Neural progenitor cell (in vitro differentiated cells): Measurements from ENCODE around the gene SMG6. TPM values are rescaled to one million over a fixed set of nuclear protein-coding genes. Genes with fewer than 3 reads are reported as not detected.

Source experiments
- DNase-seq: peaks from one replicate; pipeline ENCODE4 v3.0.0-alpha.2; 2016; ENCODE audit warnings: low spot score
- H2AFZ ChIP-seq: fragments of 200-600 bp; sonication (generic); replicated peaks from 2 replicates; pipeline ENCODE4 v1.6.1; 2016; ENCODE audit warnings: antibody characterized with exemption
- H3F3A ChIP-seq: fragments of 200-600 bp; sonication (generic); 2 replicates; pipeline ENCODE4 v1.6.1; 2016; ENCODE audit warnings: antibody characterized with exemption, low read depth
- H3K27ac ChIP-seq: fragments of 200-600 bp; sonication (generic); 2 replicates; pipeline ENCODE4 v1.5.1; 2016; ENCODE audit warnings: mild to moderate bottlenecking
- H3K27me3 ChIP-seq: fragments of 200-600 bp; sonication (generic); 2 replicates; pipeline ENCODE4 v1.6.1; 2016; ENCODE audit warnings: mild to moderate bottlenecking, moderate library complexity
- H3K36me3 ChIP-seq: fragments of 200-600 bp; sonication (generic); 2 replicates; pipeline ENCODE4 v1.5.1; 2016
- H3K4me1 ChIP-seq: fragments of 200-600 bp; sonication (generic); 2 replicates; pipeline ENCODE4 v1.6.1; 2016; ENCODE audit warnings: mixed run types
- H3K4me2 ChIP-seq: fragments of 200-600 bp; sonication (generic); 2 replicates; pipeline ENCODE4 v1.6.1; 2016
- H3K4me3 ChIP-seq: fragments of 200-600 bp; sonication (generic); 2 replicates; pipeline ENCODE4 v1.5.1; 2016
- H3K79me2 ChIP-seq: fragments of 200-600 bp; sonication (generic); 2 replicates; pipeline ENCODE4 v1.6.1; 2016; ENCODE audit warnings: low read depth
- H3K9ac ChIP-seq: fragments of 200-600 bp; sonication (generic); 2 replicates; pipeline ENCODE4 v1.6.1; 2016
- H3K9me3 ChIP-seq: fragments of 200-600 bp; sonication (generic); 2 replicates; pipeline ENCODE4 v1.5.1; 2016; ENCODE audit warnings: low read depth
- H4K20me1 ChIP-seq: fragments of 200-600 bp; sonication (generic); 2 replicates; pipeline ENCODE4 v1.6.1; 2016; ENCODE audit warnings: low read depth
- H3K27ac Mint-ChIP-seq: 3 replicates; pipeline ENCODE4 v1.8.0; 2021; ENCODE audit warnings: mixed read lengths
- H3K27me3 Mint-ChIP-seq: 2 replicates; pipeline ENCODE4 v1.8.0; 2022; ENCODE audit warnings: low read depth, mild to moderate bottlenecking, inconsistent platforms, moderate library complexity, mixed read lengths; ENCODE audit not compliant: insufficient read depth
- H3K36me3 Mint-ChIP-seq: 3 replicates; pipeline ENCODE4 v1.8.0; 2021; ENCODE audit warnings: mixed read lengths
- H3K4me1 Mint-ChIP-seq: 3 replicates; pipeline ENCODE4 v1.8.0; 2021; ENCODE audit warnings: mixed read lengths
- H3K4me3 Mint-ChIP-seq: 3 replicates; pipeline ENCODE4 v1.8.0; 2021; ENCODE audit warnings: mild to moderate bottlenecking, moderate library complexity, mixed read lengths
- H3K9me3 Mint-ChIP-seq: 3 replicates; pipeline ENCODE4 v1.8.0; 2020; ENCODE audit warnings: mixed read lengths
- EZH2 ChIP-seq: fragments of 200-600 bp; sonication (generic); IDR thresholded peaks from 2 replicates; pipeline ENCODE4 v1.6.1; 2017; ENCODE audit warnings: antibody characterized with exemption, mild to moderate bottlenecking, moderate library complexity
- EZH2phosphoT487 ChIP-seq: fragments of 200-600 bp; sonication (generic); IDR thresholded peaks from 2 replicates; pipeline ENCODE4 v1.6.1; 2017; ENCODE audit warnings: antibody characterized with exemption
- total RNA-seq: library from RNA; depleted of rRNA; stranded (reverse); fragments of >200 nt; gene quantifications from 2 replicates; pipeline ENCODE4 v1.2.3, GENCODE V29; 2015; ENCODE audit warnings: low replicate concordance
- TF ChIP-seq, protein P1 (sequence below): fragments of 200-600 bp; sonication (generic); IDR thresholded peaks from 2 replicates; pipeline ENCODE4 v1.5.1; 2017; ENCODE audit warnings: antibody characterized with exemption, mild to moderate bottlenecking

SMG6 gene
- total RNA-seq, 1 donor from 2014 or later: 19.0 TPM

DNA sequence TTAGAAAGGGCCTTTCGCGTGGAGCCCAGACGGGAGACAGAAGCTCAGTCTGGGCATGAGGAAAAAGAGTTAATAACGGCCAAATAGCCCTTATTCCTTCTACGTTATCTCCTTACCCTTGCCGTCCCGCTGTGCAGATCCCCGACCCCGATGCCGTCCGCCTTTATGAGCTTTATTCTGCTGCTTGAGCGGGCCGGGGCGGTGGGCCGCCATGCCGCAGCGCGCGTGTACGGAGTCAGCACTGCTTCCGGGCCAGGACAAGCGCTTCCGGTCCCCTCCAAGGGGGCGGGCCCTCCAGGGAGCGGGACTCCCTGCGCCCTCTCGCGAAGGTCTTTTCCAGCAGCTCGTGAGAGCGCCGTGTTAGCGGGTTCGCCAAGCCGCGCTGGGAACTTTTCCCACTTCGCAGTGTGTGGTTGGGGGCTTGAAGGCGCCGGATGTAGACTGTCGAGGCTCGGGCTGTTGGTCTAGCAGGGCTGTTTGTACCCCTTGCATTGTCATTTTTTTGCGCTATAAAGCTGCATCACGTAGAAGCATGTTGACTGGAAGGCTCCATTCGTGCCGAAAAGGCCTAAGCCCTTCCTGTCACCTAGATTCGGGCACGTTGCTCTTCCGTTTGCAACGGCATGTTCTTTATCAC, 32.7 kb upstream of the SMG6 start, which contains the start of gene TSR1:
TSR1 (minus strand) TSS at position 243 of the 637 bp plus-strand sequence; CDS start at position 213, 30 bp downstream.
- H3K36me3 ChIP-seq: peaks cover 32% of the 10 kb centered on the region
- H3K4me3 ChIP-seq: peak within 1 kb of the TSS; percentile 95
- H3K4me3 Mint-ChIP-seq: peak within 1 kb of the TSS; percentile 99
- no peaks in the 10 kb centered on the region for H3K27me3 ChIP-seq
- peak within 1 kb of the TSS; percentile 94 for H2AFZ ChIP-seq
- H3K4me2 ChIP-seq: peak within 1 kb of the TSS; percentile 97
- H3K9ac ChIP-seq: peak within 1 kb of the TSS; percentile 91
- no peaks in the 10 kb centered on the region for H3K9me3 ChIP-seq
- TF ChIP-seq EZH2phosphoT487 (no peak), EZH2 (no peak)
- TF ChIP-seq, protein P1, sequence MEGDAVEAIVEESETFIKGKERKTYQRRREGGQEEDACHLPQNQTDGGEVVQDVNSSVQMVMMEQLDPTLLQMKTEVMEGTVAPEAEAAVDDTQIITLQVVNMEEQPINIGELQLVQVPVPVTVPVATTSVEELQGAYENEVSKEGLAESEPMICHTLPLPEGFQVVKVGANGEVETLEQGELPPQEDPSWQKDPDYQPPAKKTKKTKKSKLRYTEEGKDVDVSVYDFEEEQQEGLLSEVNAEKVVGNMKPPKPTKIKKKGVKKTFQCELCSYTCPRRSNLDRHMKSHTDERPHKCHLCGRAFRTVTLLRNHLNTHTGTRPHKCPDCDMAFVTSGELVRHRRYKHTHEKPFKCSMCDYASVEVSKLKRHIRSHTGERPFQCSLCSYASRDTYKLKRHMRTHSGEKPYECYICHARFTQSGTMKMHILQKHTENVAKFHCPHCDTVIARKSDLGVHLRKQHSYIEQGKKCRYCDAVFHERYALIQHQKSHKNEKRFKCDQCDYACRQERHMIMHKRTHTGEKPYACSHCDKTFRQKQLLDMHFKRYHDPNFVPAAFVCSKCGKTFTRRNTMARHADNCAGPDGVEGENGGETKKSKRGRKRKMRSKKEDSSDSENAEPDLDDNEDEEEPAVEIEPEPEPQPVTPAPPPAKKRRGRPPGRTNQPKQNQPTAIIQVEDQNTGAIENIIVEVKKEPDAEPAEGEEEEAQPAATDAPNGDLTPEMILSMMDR: peak; percentile 35
- no peak within 1 kb of the TSS for H3K27ac ChIP-seq
- H3K9me3 Mint-ChIP-seq: no peaks in the 10 kb centered on the region
- peaks cover 24% of the 10 kb centered on the region for H3K4me1 Mint-ChIP-seq
- H3K27ac Mint-ChIP-seq: peak within 1 kb of the TSS; percentile 81
- peaks cover 7% of the 10 kb centered on the region for H3K27me3 Mint-ChIP-seq
- H4K20me1 ChIP-seq: peaks cover 4% of the 10 kb centered on the region
- H3F3A ChIP-seq: peaks cover 25% of the 10 kb centered on the region
- peaks cover 16% of the 10 kb centered on the region for H3K36me3 Mint-ChIP-seq
- H3K79me2 ChIP-seq: peaks cover 44% of the 10 kb centered on the region
- DNase-seq: peak; percentile 95
- H3K4me1 ChIP-seq: peaks cover 11% of the 10 kb centered on the region

- Mint-ChIP-seq H3K27me3 (peaks cover 7% of the 10 kb centered on the region), H3K27ac (peak overlapping the region; percentile 81), H3K36me3 (peaks cover 17% of the 10 kb centered on the region), H3K4me3 (peak overlapping the region; percentile 99), H3K9me3 (no peaks in the 10 kb centered on the region), H3K4me1 (peaks cover 24% of the 10 kb centered on the region)
- peak overlapping the region; percentile 97 for H3K4me2 ChIP-seq
- H3K4me1 ChIP-seq: peaks cover 11% of the 10 kb centered on the region
- TF ChIP-seq EZH2: no peak
- TF ChIP-seq EZH2phosphoT487: no peak
- TF ChIP-seq, protein P1: no peak
- H3K4me3 ChIP-seq: peak overlapping the region; percentile 95
- peak; percentile 36 for DNase-seq
- no peak overlapping the region for H3K27ac ChIP-seq
- H4K20me1 ChIP-seq: peaks cover 4% of the 10 kb centered on the region
- no peaks in the 10 kb centered on the region for H3K27me3 ChIP-seq
- H3F3A ChIP-seq: peaks cover 29% of the 10 kb centered on the region
- H3K9me3 ChIP-seq: no peaks in the 10 kb centered on the region
- peaks cover 44% of the 10 kb centered on the region for H3K79me2 ChIP-seq
- peaks cover 38% of the 10 kb centered on the region for H3K36me3 ChIP-seq
- H2AFZ ChIP-seq: peak overlapping the region; percentile 68
- H3K9ac ChIP-seq: peak overlapping the region; percentile 91
These were observed 32.2 kb upstream of the SMG6 start for GRCh38 chr17:2335726-2336214.

DNA sequence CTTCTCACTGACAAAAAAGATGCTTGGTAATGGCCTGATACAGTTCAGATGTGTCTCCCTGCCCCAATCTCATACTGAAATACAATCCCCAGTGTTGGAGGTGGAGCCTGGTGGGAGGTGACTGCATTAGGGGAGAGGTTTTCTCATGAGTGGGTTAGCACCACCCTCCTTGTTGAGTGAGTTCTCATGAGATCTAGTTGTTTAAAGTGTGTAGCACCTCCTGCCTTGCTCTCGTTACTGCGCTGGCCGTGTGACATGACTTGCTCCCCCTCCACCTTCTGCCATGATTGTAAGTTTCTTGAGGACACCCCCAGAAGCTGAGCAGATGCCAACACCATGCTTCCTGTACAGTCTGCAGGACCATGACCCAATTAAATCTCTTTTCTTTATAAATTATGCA, 27.7 kb upstream of the SMG6 start:
- Histone ChIP-seq H3F3A (peaks cover 19% of the 10 kb centered on the region), H3K27ac (no peak overlapping the region), H3K36me3 (peaks cover 41% of the 10 kb centered on the region), H3K79me2 (peaks cover 45% of the 10 kb centered on the region), H2AFZ (no peak overlapping the region), H3K9ac (no peak overlapping the region), H3K4me2 (no peak overlapping the region), H3K27me3 (no peaks in the 10 kb centered on the region), H3K9me3 (no peaks in the 10 kb centered on the region), H3K4me1 (peaks cover 11% of the 10 kb centered on the region), H4K20me1 (peaks cover 4% of the 10 kb centered on the region), H3K4me3 (no peak overlapping the region)
- peaks cover 26% of the 10 kb centered on the region for H3K36me3 Mint-ChIP-seq
- peaks cover 2% of the 10 kb centered on the region for H3K27me3 Mint-ChIP-seq
- H3K27ac Mint-ChIP-seq: no peak overlapping the region
- no peak overlapping the region for H3K4me3 Mint-ChIP-seq
- no peaks in the 10 kb centered on the region for H3K9me3 Mint-ChIP-seq
- no peak for DNase-seq
- no peak for TF ChIP-seq EZH2phosphoT487
- TF ChIP-seq EZH2: no peak
- TF ChIP-seq, protein P1: no peak
- peaks cover 17% of the 10 kb centered on the region for H3K4me1 Mint-ChIP-seq
